GM12878 (cell line): ENCODE results near the gene FTL. TPM values are rescaled to one million over a fixed set of nuclear protein-coding genes. Genes with fewer than 3 reads are reported as not detected.

Source experiments
- ATF2 ChIP-seq: IDR thresholded peaks from 2 replicates; pipeline ENCODE4 v1.6.1; 2012; ENCODE audit warnings: low read length, inconsistent platforms
- BCLAF1 ChIP-seq: fragments of 450-650 bp; IDR thresholded peaks from 2 replicates; pipeline ENCODE4 v1.6.1; 2017; ENCODE audit warnings: antibody characterized with exemption, mild to moderate bottlenecking, moderate library complexity
- BHLHE40 ChIP-seq, 2 experiments: fragments of 450-650 bp in 1 of 2; IDR thresholded peaks; 2 replicates each; pipeline ENCODE4 v1.6.1; 2011 to 2017; ENCODE audit warnings: low read depth in 2 of 2, borderline replicate concordance in 1 of 2, improper control_type of control experiment in 1 of 2, low read length in 1 of 2, mild to moderate bottlenecking in 1 of 2
- BRCA1 ChIP-seq: IDR thresholded peaks from 2 replicates; pipeline ENCODE4 v1.6.1; 2011; ENCODE audit warnings: low read depth, low read length, improper control_type of control experiment
- CHD1 ChIP-seq: IDR thresholded peaks from 2 replicates; pipeline ENCODE4 v1.6.1; 2012; ENCODE audit warnings: low read depth, low read length, improper control_type of control experiment
- CHD2 ChIP-seq: IDR thresholded peaks from 2 replicates; pipeline ENCODE4 v1.6.1; 2011; ENCODE audit warnings: low read depth, low read length, improper control_type of control experiment, borderline replicate concordance
- E2F8 ChIP-seq: fragments of 450-650 bp; IDR thresholded peaks from 2 replicates; pipeline ENCODE4 v1.6.1; 2018; ENCODE audit warnings: mild to moderate bottlenecking, low read depth, moderate library complexity; ENCODE audit not compliant: partially characterized antibody
- HDAC2 ChIP-seq: fragments of 200-600 bp; sonication (generic); IDR thresholded peaks from 2 replicates; pipeline ENCODE4 v1.6.1; 2017
- IRF3 ChIP-seq: fragments of 450-650 bp; IDR thresholded peaks from 2 replicates; pipeline ENCODE4 v1.6.1; 2014; ENCODE audit warnings: mild to moderate bottlenecking
- MAX ChIP-seq: IDR thresholded peaks from 2 replicates; pipeline ENCODE4 v1.6.1; 2012; ENCODE audit warnings: low read depth, low read length, improper control_type of control experiment
- MYB ChIP-seq: fragments of 150-350 bp; IDR thresholded peaks from 2 replicates; pipeline ENCODE4 v1.6.1; 2014; ENCODE audit warnings: mild to moderate bottlenecking, low read depth, low read length, borderline replicate concordance
- NR2C1 ChIP-seq: fragments of 450-650 bp; IDR thresholded peaks from 2 replicates; pipeline ENCODE4 v1.6.1; 2017; ENCODE audit warnings: antibody characterized with exemption, mild to moderate bottlenecking, moderate library complexity
- NR2F1 ChIP-seq: fragments of 450-650 bp; conservative IDR thresholded peaks from 2 replicates; pipeline ENCODE4 v1.6.1; 2017; ENCODE audit warnings: mild to moderate bottlenecking
- PAX5 ChIP-seq: IDR thresholded peaks from 2 replicates; pipeline ENCODE4 v1.6.1; 2011; ENCODE audit warnings: low read depth, low read length, borderline replicate concordance
- SMAD1 ChIP-seq: fragments of 450-650 bp; IDR thresholded peaks from 2 replicates; pipeline ENCODE4 v1.6.1; 2018; ENCODE audit warnings: mild to moderate bottlenecking, low read depth; ENCODE audit not compliant: partially characterized antibody
- SREBF2 ChIP-seq: IDR thresholded peaks from 2 replicates; pipeline ENCODE4 v1.6.1; 2012; ENCODE audit warnings: mild to moderate bottlenecking, low read length
- USF2 ChIP-seq: IDR thresholded peaks from 2 replicates; pipeline ENCODE4 v1.6.1; 2011; ENCODE audit warnings: low read depth, low read length, improper control_type of control experiment, borderline replicate concordance
- WRNIP1 ChIP-seq: IDR thresholded peaks from 2 replicates; pipeline ENCODE4 v1.6.1; 2011; ENCODE audit warnings: low read depth, low read length, improper control_type of control experiment, borderline replicate concordance
- polyA plus RNA-seq, 11 experiments: library from polyadenylated mRNA; depleted of rRNA in 4 of 11; unstranded in 6 of 11; stranded (reverse) in 5 of 11; fragments of >200 nt; fragmentation: Nextera tagmentation in 4 of 11; fragmentation: Illumina TruSeq in 1 of 11; extraction: Ambion mirVana in 4 of 11; extraction: Trizol in 1 of 11; gene quantifications; 1 replicate in 1 of 11; 2 replicates in 10 of 11; pipeline versions ENCODE4 v1.2.1 to v1.2.3, GENCODE V29; 2011 to 2016; ENCODE audit warnings: inconsistent platforms in 2 of 11, missing spikeins in 2 of 11, low read depth in 1 of 11
- total RNA-seq, 4 experiments: library from RNA; depleted of rRNA in 3 of 4; stranded (reverse); fragments of >200 nt in 3 of 4; fragmentation: Illumina TruSeq in 1 of 4; extraction: Trizol in 1 of 4; gene quantifications; 2 replicates each; pipeline versions ENCODE4 v1.2.1 to v1.2.3, GENCODE V29; 2013 to 2021

The FTL gene
- total and polyA plus RNA-seq, 10 of the 15 experiments (the other 5 are each of a cell fraction or from before 2014, with no cell fraction given): 364 to 8,913 (median 1,595) TPM

GRCh38 chr19:48993175-48994034 lies 28.3 kb downstream of the FTL start, which contains the start of the genes GYS1 and RUVBL2 (continued):
- TF ChIP-seq BRCA1: no peak
- TF ChIP-seq CHD2: peak; percentile 91
- TF ChIP-seq E2F8: peak; percentile 38
- no peak for TF ChIP-seq ATF2
- TF ChIP-seq WRNIP1: 0 out of 2 replicates have a peak, but pooled peaks have one; percentile 26
- TF ChIP-seq SMAD1: no peak
- peak; percentile 34; the same call in 1 of the 2 replicates for TF ChIP-seq SREBF2
- no peak for TF ChIP-seq USF2
- TF ChIP-seq IRF3: peak; percentile 88
- TF ChIP-seq MYB: peak; percentile 93
- no peak for TF ChIP-seq HDAC2
- TF ChIP-seq CHD1: no peak; the same call in 1 of the 2 replicates
- peak in 1 of 2 experiments; percentile 53; a peak in 2 of 4 replicates for TF ChIP-seq BHLHE40 (IDR thresholded peaks at IDR 0.05; ENCODE audit: borderline replicate concordance in 1 of 2, low read depth in 2 of 2, low read length in 1 of 2)
- TF ChIP-seq PAX5: peak; percentile 46; the same call in 1 of the 2 replicates
- 0 out of 2 replicates have a peak, but pooled peaks have one; percentile 12 for TF ChIP-seq NR2F1
- peak; percentile 74; the same call in 1 of the 2 replicates for TF ChIP-seq MAX
- TF ChIP-seq NR2C1: peak; percentile 39; the same call in 1 of the 2 replicates
- TF ChIP-seq BCLAF1: no peak
